Fibroblast of pulmonary artery (primary cell): ENCODE results near the gene CSNK1D.

Experiments
- DNase-seq: peaks from one replicate; pipeline ENCODE4 v3.0.0-alpha.2; 2010; ENCODE audit warnings: low read depth
- H3K4me3 ChIP-seq: replicated peaks from 2 replicates; pipeline ENCODE4 v1.5.1; 2011; ENCODE audit warnings: low read depth, mild to moderate bottlenecking, control low read depth, low read length, moderate library complexity
- TF ChIP-seq, protein P1 (sequence below): IDR thresholded peaks from 2 replicates; pipeline ENCODE4 v1.5.1; 2011; ENCODE audit warnings: mild to moderate bottlenecking, control low read depth, low read length, inconsistent platforms; ENCODE audit errors: missing control alignments

Gene CSNK1D

DNA sequence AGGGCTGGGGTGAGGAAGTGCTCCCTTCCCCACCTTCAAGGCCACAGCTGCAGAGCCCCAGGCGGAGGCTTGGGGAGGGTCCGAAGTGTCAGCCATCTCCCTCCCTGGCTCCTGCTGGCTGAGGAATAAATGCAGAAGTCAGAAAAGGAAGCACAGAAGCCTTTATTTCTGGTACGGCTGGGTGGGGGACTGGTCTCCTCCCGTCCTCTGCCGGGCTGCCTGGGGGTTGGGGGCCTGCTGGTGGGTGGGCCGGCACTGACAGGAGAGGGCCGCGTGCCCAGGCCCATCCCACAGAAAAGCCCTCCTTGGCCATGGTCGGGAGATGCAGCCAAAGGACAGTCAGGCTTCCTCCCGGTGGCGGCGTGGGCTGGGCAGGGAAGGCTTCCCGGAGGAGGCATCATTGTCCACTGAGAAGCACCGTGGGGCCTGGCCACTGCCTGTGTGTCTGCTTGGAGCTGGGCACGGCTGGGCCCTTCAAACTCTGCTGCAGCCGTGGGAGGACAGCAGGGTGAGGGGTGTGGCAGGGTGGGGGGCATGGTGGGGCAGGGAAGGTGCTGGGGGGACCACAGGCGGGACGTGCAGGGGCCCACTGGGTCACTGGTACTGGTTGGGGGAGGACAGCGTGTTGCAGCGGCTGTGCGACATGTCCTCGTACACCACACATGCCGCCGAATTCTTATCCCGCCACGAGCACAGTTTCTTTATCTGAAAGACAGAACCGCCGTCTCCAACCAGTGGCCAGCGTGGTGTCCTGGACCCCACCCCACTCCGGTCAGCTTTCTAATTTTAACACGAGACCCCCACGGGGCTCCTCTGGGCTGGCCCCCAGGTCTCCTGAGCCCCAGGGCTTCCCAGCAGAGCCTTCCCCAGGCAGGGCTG lies 41.5 kb upstream of the CSNK1D start:
- H3K4me3 ChIP-seq, result no peak overlapping the region
- TF ChIP-seq, protein P1, sequence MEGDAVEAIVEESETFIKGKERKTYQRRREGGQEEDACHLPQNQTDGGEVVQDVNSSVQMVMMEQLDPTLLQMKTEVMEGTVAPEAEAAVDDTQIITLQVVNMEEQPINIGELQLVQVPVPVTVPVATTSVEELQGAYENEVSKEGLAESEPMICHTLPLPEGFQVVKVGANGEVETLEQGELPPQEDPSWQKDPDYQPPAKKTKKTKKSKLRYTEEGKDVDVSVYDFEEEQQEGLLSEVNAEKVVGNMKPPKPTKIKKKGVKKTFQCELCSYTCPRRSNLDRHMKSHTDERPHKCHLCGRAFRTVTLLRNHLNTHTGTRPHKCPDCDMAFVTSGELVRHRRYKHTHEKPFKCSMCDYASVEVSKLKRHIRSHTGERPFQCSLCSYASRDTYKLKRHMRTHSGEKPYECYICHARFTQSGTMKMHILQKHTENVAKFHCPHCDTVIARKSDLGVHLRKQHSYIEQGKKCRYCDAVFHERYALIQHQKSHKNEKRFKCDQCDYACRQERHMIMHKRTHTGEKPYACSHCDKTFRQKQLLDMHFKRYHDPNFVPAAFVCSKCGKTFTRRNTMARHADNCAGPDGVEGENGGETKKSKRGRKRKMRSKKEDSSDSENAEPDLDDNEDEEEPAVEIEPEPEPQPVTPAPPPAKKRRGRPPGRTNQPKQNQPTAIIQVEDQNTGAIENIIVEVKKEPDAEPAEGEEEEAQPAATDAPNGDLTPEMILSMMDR, result no peak
- DNase-seq, result no peak

GRCh38 chr17:82314012-82314726 lies 40.7 kb upstream of the CSNK1D start:
- DNase-seq, result no peak
- H3K4me3 ChIP-seq, result no peak overlapping the region
- TF ChIP-seq, protein P1, result no peak

GRCh38 chr17:82313195-82314011 lies 39.9 kb upstream of the CSNK1D start:
- no peak overlapping the region for H3K4me3 ChIP-seq
- TF ChIP-seq, protein P1, result no peak
- DNase-seq, result no peak

- H3K4me3 ChIP-seq, result no peak overlapping the region
- no peak for DNase-seq
- TF ChIP-seq, protein P1, result no peak
Measured at GRCh38 chr17:82311971-82312370, 38.5 kb upstream of the CSNK1D start.

DNA sequence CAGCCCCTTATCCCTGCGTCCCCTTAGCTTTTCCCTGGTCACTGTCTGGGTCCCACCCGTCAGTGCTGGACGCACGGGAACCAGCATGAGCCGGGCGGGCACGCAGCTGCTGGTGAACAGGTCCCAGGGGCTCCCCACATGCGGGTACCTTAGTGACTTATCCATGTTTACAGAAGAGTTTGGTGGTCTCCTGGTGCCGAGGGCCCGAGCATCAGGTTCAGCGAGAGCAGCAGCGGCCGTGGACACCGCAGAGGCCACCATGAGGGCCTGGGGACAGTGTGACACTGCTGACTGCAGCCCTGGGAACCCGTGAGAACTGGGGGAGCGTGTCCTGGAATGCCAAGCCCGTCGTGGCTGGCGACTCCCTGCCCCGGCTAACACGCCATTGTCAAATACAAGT lies 37.4 kb upstream of the CSNK1D start:
- TF ChIP-seq, protein P1, result no peak
- no peak overlapping the region for H3K4me3 ChIP-seq
- DNase-seq, result no peak

GRCh38 chr17:82309656-82310570 lies 36.4 kb upstream of the CSNK1D start:
- TF ChIP-seq, protein P1, result no peak

More at GRCh38 chr17:82309656-82310570, 36.4 kb upstream of the CSNK1D start:
- H3K4me3 ChIP-seq, result no peak overlapping the region
- DNase-seq, result no peak
